SK-N-SH (cell line): Measurements from ENCODE around the gene GMPR2. TPM values are rescaled to one million over a fixed set of nuclear protein-coding genes. Genes with fewer than 3 reads are reported as not detected.

ENCODE experiments used
- CTCF ChIA-PET: fragments of 300-600, 350-600 bp; formaldehyde crosslinking; extraction: SDS; loops from one replicate; lab custom pipeline; 2021; lab: Yijun Ruan, JAX
- POLR2A ChIA-PET: fragments of 350-600 bp; sonication (Branson Sonifier 250); formaldehyde crosslinking; extraction: SDS; loops from one replicate; lab custom pipeline; 2020; ENCODE audit warnings: antibody characterized with exemption, inconsistent platforms; lab: Yijun Ruan, JAX
- DNase-seq: peaks from one replicate; pipeline ENCODE4 v3.0.0; 2012
- H2AFZ ChIP-seq: fragments of 200-600 bp; sonication (generic); 2 replicates; pipeline ENCODE4 v1.8.1; 2016; ENCODE audit warnings: antibody characterized with exemption, mild to moderate bottlenecking, low read depth
- H3F3A ChIP-seq: fragments of 200-600 bp; sonication (generic); replicated peaks from 2 replicates; pipeline ENCODE3; 2016; ENCODE audit warnings: antibody characterized with exemption, mild to moderate bottlenecking; ENCODE audit not compliant: insufficient read depth
- H3K27ac ChIP-seq, 2 experiments: fragments of 200-500 bp in 1 of 2; fragments of 200-600 bp in 1 of 2; sonication (Bioruptor generic) in 1 of 2; sonication (generic), shearing (Covaris generic) in 1 of 2; 2 replicates each; pipeline versions ENCODE4 v1.5.1 to v1.6.1; 2014 to 2016; ENCODE audit warnings: low read depth in 2 of 2, inconsistent platforms in 1 of 2, low read length in 1 of 2, mild to moderate bottlenecking in 1 of 2, mixed read lengths in 1 of 2
- H3K27me3 ChIP-seq: fragments of 200-600 bp; sonication (generic), shearing (Covaris generic); 2 replicates; pipeline ENCODE4 v1.6.1; 2016; ENCODE audit warnings: mixed run types; ENCODE audit not compliant: insufficient read depth
- H3K36me3 ChIP-seq, 2 experiments: fragments of 200-500 bp in 1 of 2; fragments of 200-600 bp in 1 of 2; sonication (Bioruptor generic) in 1 of 2; sonication (generic) in 1 of 2; replicated peaks in 1 of 2; 2 replicates each; pipeline versions ENCODE3 to v1.5.1; 2014 to 2016; ENCODE audit warnings: low read length in 1 of 2, mild to moderate bottlenecking in 1 of 2; ENCODE audit not compliant: insufficient read depth in 2 of 2, control insufficient read depth in 1 of 2
- H3K4me1 ChIP-seq, 2 experiments: fragments of 200-500 bp in 1 of 2; fragments of 200-600 bp in 1 of 2; sonication (Bioruptor generic) in 1 of 2; sonication (generic), shearing (Covaris generic) in 1 of 2; 2 replicates each; pipeline versions ENCODE4 v1.5.1 to v1.6.1; 2014 to 2016; ENCODE audit warnings: low read depth in 1 of 2, low read length in 1 of 2, mixed run types in 1 of 2; ENCODE audit not compliant: insufficient read depth in 2 of 2, control insufficient read depth in 1 of 2
- H3K4me2 ChIP-seq: fragments of 200-600 bp; sonication (generic), shearing (Covaris generic); 2 replicates; pipeline ENCODE4 v1.6.1; 2017; ENCODE audit warnings: mixed run types
- H3K4me3 ChIP-seq, 2 experiments: fragments of 200-500 bp in 1 of 2; fragments of 200-600 bp in 1 of 2; sonication (Bioruptor generic) in 1 of 2; sonication (generic), shearing (Covaris generic) in 1 of 2; 2 replicates each; pipeline versions ENCODE4 v1.5.1 to v1.8.1; 2014 to 2016; ENCODE audit warnings: low read depth in 2 of 2, inconsistent platforms in 1 of 2, low read length in 1 of 2, mild to moderate bottlenecking in 1 of 2, mixed read lengths in 1 of 2, moderate library complexity in 1 of 2
- H3K79me2 ChIP-seq: fragments of 200-600 bp; sonication (generic); 2 replicates; pipeline ENCODE4 v1.8.1; 2017; ENCODE audit warnings: mild to moderate bottlenecking; ENCODE audit not compliant: insufficient read depth
- H3K9ac ChIP-seq: fragments of 200-600 bp; sonication (generic); 2 replicates; pipeline ENCODE4 v1.6.1; 2017; ENCODE audit warnings: mixed run types
- H3K9me2 ChIP-seq: fragments of 200-600 bp; sonication (generic); 2 replicates; pipeline ENCODE4 v1.6.1; 2017; ENCODE audit warnings: mixed run types
- H3K9me3 ChIP-seq: fragments of 200-600 bp; sonication (generic); 2 replicates; pipeline ENCODE4 v1.6.1; 2017; ENCODE audit warnings: mixed run types, mild to moderate bottlenecking, moderate library complexity
- H4K20me1 ChIP-seq: fragments of 200-600 bp; sonication (generic); 2 replicates; pipeline ENCODE4 v1.6.1; 2017; ENCODE audit warnings: mild to moderate bottlenecking, mixed run types; ENCODE audit not compliant: insufficient read depth
- CHD2 ChIP-seq: fragments of 150-350 bp; IDR thresholded peaks from 2 replicates; pipeline ENCODE4 v1.6.1; 2018; ENCODE audit warnings: low read length; ENCODE audit not compliant: partially characterized antibody
- CTCF ChIP-seq: fragments of 200-600 bp; sonication (generic); IDR thresholded peaks from 2 replicates; pipeline ENCODE4 v1.6.1; 2017; ENCODE audit warnings: antibody characterized with exemption, mild to moderate bottlenecking, moderate library complexity
- EP300 ChIP-seq, 2 experiments: IDR thresholded peaks; 2 replicates each; pipeline versions ENCODE4 v1.4.0 to v1.6.1; 2012; ENCODE audit warnings: borderline replicate concordance in 1 of 2, low read depth in 1 of 2, low read length in 1 of 2
- EZH2phosphoT487 ChIP-seq: fragments of 200-600 bp; sonication (generic); IDR thresholded peaks from 2 replicates; pipeline ENCODE4 v1.6.1; 2017; ENCODE audit warnings: low read depth, mixed run types, mild to moderate bottlenecking, antibody characterized with exemption, moderate library complexity, borderline replicate concordance
- FOSL2 ChIP-seq: IDR thresholded peaks from 2 replicates; pipeline ENCODE4 v1.4.0; 2012; ENCODE audit warnings: low read depth, mild to moderate bottlenecking, moderate library complexity, borderline replicate concordance
- FOXM1 ChIP-seq: IDR thresholded peaks from 2 replicates; pipeline ENCODE4 v1.4.0; 2012; ENCODE audit warnings: low read depth, mild to moderate bottlenecking
- GABPA ChIP-seq: IDR thresholded peaks from 2 replicates; pipeline ENCODE4 v1.4.0; 2012; ENCODE audit warnings: low read depth, mild to moderate bottlenecking
- JUND ChIP-seq: IDR thresholded peaks from 2 replicates; pipeline ENCODE4 v1.4.0; 2012
- MAX ChIP-seq: IDR thresholded peaks from 2 replicates; pipeline ENCODE4 v1.4.0; 2012; ENCODE audit warnings: low read depth
- MEF2A ChIP-seq: IDR thresholded peaks from 2 replicates; pipeline ENCODE4 v1.4.0; 2012; ENCODE audit warnings: low read depth, borderline replicate concordance
- MXI1 ChIP-seq: IDR thresholded peaks from 2 replicates; pipeline ENCODE4 v1.6.1; 2012; ENCODE audit warnings: mild to moderate bottlenecking, low read depth, low read length, improper control_type of control experiment
- PBX3 ChIP-seq: IDR thresholded peaks from 2 replicates; pipeline ENCODE4; 2012
- RXRA ChIP-seq: IDR thresholded peaks from 2 replicates; pipeline ENCODE4 v1.4.0; 2012; ENCODE audit warnings: low read depth, mild to moderate bottlenecking, borderline replicate concordance
- TAF1 ChIP-seq: IDR thresholded peaks from 2 replicates; pipeline ENCODE4 v1.6.1; 2012; ENCODE audit warnings: low read depth, mild to moderate bottlenecking, low read length, moderate library complexity, borderline replicate concordance
- TEAD4 ChIP-seq: IDR thresholded peaks from 2 replicates; pipeline ENCODE4 v1.4.0; 2012; ENCODE audit warnings: mild to moderate bottlenecking, borderline replicate concordance; ENCODE audit not compliant: insufficient read depth
- USF1 ChIP-seq: IDR thresholded peaks from 2 replicates; pipeline ENCODE4 v1.4.0; 2012; ENCODE audit warnings: low read depth, borderline replicate concordance
- USF2 ChIP-seq: fragments of 150-350 bp; IDR thresholded peaks from 2 replicates; pipeline ENCODE4 v1.6.1; 2017; ENCODE audit warnings: antibody characterized with exemption, low read length, low read depth, borderline replicate concordance
- YY1 ChIP-seq: IDR thresholded peaks from 2 replicates; pipeline ENCODE4 v1.4.0; 2012; ENCODE audit warnings: low read depth, mild to moderate bottlenecking
- ZBTB33 ChIP-seq: IDR thresholded peaks from 2 replicates; pipeline ENCODE4 v1.4.0; 2012; ENCODE audit warnings: low read depth, borderline replicate concordance
- WGBS: methylation state at CpG from one replicate; pipeline ENCODE4 v1.1.6; 2017; ENCODE audit warnings: low lambda C conversion rate; 5-methylcytosine and 5-hydroxymethylcytosine counted together
- polyA plus RNA-seq, 3 experiments: library from polyadenylated mRNA; depleted of rRNA; stranded (reverse); fragments of >200 nt; gene quantifications; 2 replicates each; pipeline ENCODE4 v1.2.3, GENCODE V29; 2012

Gene GMPR2
- polyA plus RNA-seq, 1 of the 3 experiments (the other 2 are of a cell fraction): 97.0 TPM

- TF ChIP-seq GABPA (no peak), MAX (no peak), EP300 (IDR thresholded peaks at IDR 0.05; ENCODE audit: borderline replicate concordance in 1 of 2, low read depth in 1 of 2, low read length in 1 of 2) (no peak), USF1 (no peak), TAF1 (no peak), CTCF (no peak), USF2 (no peak), MXI1 (no peak), FOXM1 (no peak), CHD2 (no peak), YY1 (no peak), TEAD4 (no peak), FOSL2 (no peak), MEF2A (no peak), JUND (no peak), RXRA (no peak), PBX3 (no peak), ZBTB33 (no peak), EZH2phosphoT487 (no peak)
- Histone ChIP-seq H2AFZ (no peak overlapping the region), H3K4me2 (no peak overlapping the region), H3K4me1 (peaks cover 0 to 2% of the 10 kb centered on the region in 2 experiments; a peak in 1 of 4 replicates), H3K9me3 (no peaks in the 10 kb centered on the region), H3K36me3 (peaks cover 0 to 3% of the 10 kb centered on the region in 2 experiments), H3F3A (peaks cover 5% of the 10 kb centered on the region), H3K27ac (no peak overlapping the region), H3K4me3 (no peak overlapping the region), H3K79me2 (no peaks in the 10 kb centered on the region), H3K9me2 (no peaks in the 10 kb centered on the region), H3K27me3 (no peaks in the 10 kb centered on the region), H3K9ac (no peak overlapping the region), H4K20me1 (no peaks in the 10 kb centered on the region)
- ChIA-PET CTCF (interaction anchor here (1.8 to 4.5 kb wide), 2 partner anchors 11 to 17 kb away, joined by 4 to 31 read pairs; partner anchors contain the start of genes RABGGTA and TINF2), POLR2A (no interaction called here)
- DNase-seq: no peak
- WGBS: 74% methylated on average over 7 of the region's 7 CpGs
Measured at GRCh38 chr14:24253936-24254335, 21.2 kb downstream of the GMPR2 start.
